ENCODE data around the gene TMEM52.
A peak's percentile ranks its signal among the peaks of the same experiment; 100 is the strongest.

The TMEM52 gene

GRCh38 chr1:1926346-1926811 is 7.3 kb upstream of the TMEM52 start:
- no peak for DNase-seq

- no peak for DNase-seq
Observed at GRCh38 chr1:1925437-1926345, 6.6 kb upstream of the TMEM52 start.

- no peak for DNase-seq
Observed at GRCh38 chr1:1924849-1925248, 5.8 kb upstream of the TMEM52 start.

GRCh38 chr1:1924386-1924785 is 5.3 kb upstream of the TMEM52 start:
- DNase-seq, result no peak

- no peak for DNase-seq
Observed at GRCh38 chr1:1922956-1923833, 4.1 kb upstream of the TMEM52 start.

GRCh38 chr1:1922702-1922955 is 3.5 kb upstream of the TMEM52 start:
- no peak for DNase-seq

- no peak for DNase-seq
Observed at GRCh38 chr1:1921901-1922701, 3.0 kb upstream of the TMEM52 start.

- no peak for DNase-seq
Observed at GRCh38 chr1:1921459-1921862, 2.4 kb upstream of the TMEM52 start.

GRCh38 chr1:1920608-1921458 is 1.8 kb upstream of the TMEM52 start:
- no peak for DNase-seq

- DNase-seq, result no peak
Observed at GRCh38 chr1:1920057-1920607, 1.1 kb upstream of the TMEM52 start.

GRCh38 chr1:1919304-1920056 is 401 bp upstream of the TMEM52 start:
- peak; percentile 86 to 97 for DNase-seq

- no peak for DNase-seq
Observed at GRCh38 chr1:1917995-1918900, 831 bp downstream of the TMEM52 start.

GRCh38 chr1:1917304-1917976 is 1.6 kb downstream of the TMEM52 start:
- no peak for DNase-seq

GRCh38 chr1:1916851-1917251 is 2.2 kb downstream of the TMEM52 start:
- DNase-seq, result no peak

GRCh38 chr1:1915911-1916840 is 2.9 kb downstream of the TMEM52 start:
- no peak for DNase-seq

- DNase-seq, result no peak
Observed at GRCh38 chr1:1914971-1915692, 3.9 kb downstream of the TMEM52 start, which contains the start of gene CALML6. CALML6 (plus strand) TSS chr1:1915260; CDS start chr1:1915281, 21 bp downstream.

Measured in NCI-H524 (cell line).